ENCODE data around the gene GREM2. TPM values are rescaled to one million over a fixed set of nuclear protein-coding genes. Genes with fewer than 3 reads are reported as not detected.

Gene GREM2
- total and polyA plus RNA-seq, 2 experiments from 2014 or later, result 0.18 to 0.21 TPM

GRCh38 chr1:240656531-240656930 is 44.6 kb upstream of the GREM2 start:
- no peaks in the 10 kb centered on the region for H3K27me3 Mint-ChIP-seq (ENCODE audit: insufficient read depth, low read depth, poor library complexity)
- Histone ChIP-seq H3K4me2 (no peak overlapping the region), H3F3A (replicated peaks; ENCODE audit: low read depth) (no peaks in the 10 kb centered on the region), H3K4me3 (no peak overlapping the region), H3K27me3 (ENCODE audit: insufficient read depth) (no peaks in the 10 kb centered on the region), H3K27ac (ENCODE audit: low read depth) (no peak overlapping the region), H3K79me2 (replicated peaks; ENCODE audit: insufficient read depth) (no peaks in the 10 kb centered on the region), H4K20me1 (replicated peaks; ENCODE audit: insufficient read depth) (no peaks in the 10 kb centered on the region), H3K4me1 (ENCODE audit: insufficient read depth) (no peaks in the 10 kb centered on the region), H2AFZ (no peak overlapping the region), H3K9me2 (ENCODE audit: insufficient read depth) (0 out of 2 replicates have a peak, but pooled peaks cover 3% of the 10 kb centered on the region), H3K36me3 (ENCODE audit: insufficient read depth) (no peaks in the 10 kb centered on the region)
- ATAC-seq (no peak), DNase-seq (ENCODE audit: low spot score) (no peak)
- H3K36me3 Mint-ChIP-seq (ENCODE audit: low read depth), result no peaks in the 10 kb centered on the region
- TF ChIP-seq, protein P1, sequence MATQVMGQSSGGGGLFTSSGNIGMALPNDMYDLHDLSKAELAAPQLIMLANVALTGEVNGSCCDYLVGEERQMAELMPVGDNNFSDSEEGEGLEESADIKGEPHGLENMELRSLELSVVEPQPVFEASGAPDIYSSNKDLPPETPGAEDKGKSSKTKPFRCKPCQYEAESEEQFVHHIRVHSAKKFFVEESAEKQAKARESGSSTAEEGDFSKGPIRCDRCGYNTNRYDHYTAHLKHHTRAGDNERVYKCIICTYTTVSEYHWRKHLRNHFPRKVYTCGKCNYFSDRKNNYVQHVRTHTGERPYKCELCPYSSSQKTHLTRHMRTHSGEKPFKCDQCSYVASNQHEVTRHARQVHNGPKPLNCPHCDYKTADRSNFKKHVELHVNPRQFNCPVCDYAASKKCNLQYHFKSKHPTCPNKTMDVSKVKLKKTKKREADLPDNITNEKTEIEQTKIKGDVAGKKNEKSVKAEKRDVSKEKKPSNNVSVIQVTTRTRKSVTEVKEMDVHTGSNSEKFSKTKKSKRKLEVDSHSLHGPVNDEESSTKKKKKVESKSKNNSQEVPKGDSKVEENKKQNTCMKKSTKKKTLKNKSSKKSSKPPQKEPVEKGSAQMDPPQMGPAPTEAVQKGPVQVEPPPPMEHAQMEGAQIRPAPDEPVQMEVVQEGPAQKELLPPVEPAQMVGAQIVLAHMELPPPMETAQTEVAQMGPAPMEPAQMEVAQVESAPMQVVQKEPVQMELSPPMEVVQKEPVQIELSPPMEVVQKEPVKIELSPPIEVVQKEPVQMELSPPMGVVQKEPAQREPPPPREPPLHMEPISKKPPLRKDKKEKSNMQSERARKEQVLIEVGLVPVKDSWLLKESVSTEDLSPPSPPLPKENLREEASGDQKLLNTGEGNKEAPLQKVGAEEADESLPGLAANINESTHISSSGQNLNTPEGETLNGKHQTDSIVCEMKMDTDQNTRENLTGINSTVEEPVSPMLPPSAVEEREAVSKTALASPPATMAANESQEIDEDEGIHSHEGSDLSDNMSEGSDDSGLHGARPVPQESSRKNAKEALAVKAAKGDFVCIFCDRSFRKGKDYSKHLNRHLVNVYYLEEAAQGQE (IDR thresholded peaks at IDR 0.05; ENCODE audit: unreplicated experiment), result no peak
- TF ChIP-seq, protein P2, sequence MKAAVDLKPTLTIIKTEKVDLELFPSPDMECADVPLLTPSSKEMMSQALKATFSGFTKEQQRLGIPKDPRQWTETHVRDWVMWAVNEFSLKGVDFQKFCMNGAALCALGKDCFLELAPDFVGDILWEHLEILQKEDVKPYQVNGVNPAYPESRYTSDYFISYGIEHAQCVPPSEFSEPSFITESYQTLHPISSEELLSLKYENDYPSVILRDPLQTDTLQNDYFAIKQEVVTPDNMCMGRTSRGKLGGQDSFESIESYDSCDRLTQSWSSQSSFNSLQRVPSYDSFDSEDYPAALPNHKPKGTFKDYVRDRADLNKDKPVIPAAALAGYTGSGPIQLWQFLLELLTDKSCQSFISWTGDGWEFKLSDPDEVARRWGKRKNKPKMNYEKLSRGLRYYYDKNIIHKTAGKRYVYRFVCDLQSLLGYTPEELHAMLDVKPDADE (IDR thresholded peaks at IDR 0.05), result no peak
- TF ChIP-seq CTCF (conservative IDR thresholded peaks at IDR 0.05; ENCODE audit: low read depth in 2 of 2) (no peak), ZNF114 (CRISPR knock-in tag; IDR thresholded peaks at IDR 0.05) (no peak), STAT1 (IDR thresholded peaks at IDR 0.05; ENCODE audit: unreplicated experiment) (no peak)
- no peak overlapping the region for H3K4me3 Mint-ChIP-seq
- H3K27ac Mint-ChIP-seq, result no peak overlapping the region
- no peaks in the 10 kb centered on the region; the same call in 2 of the 3 replicates for H3K4me1 Mint-ChIP-seq
- no peaks in the 10 kb centered on the region for H3K9me3 Mint-ChIP-seq

GRCh38 chr1:240652961-240653409 is 41.0 kb upstream of the GREM2 start:
- Mint-ChIP-seq H3K4me3 (no peak overlapping the region), H3K27ac (no peak overlapping the region), H3K36me3 (ENCODE audit: low read depth) (no peaks in the 10 kb centered on the region), H3K4me1 (no peaks in the 10 kb centered on the region; the same call in 2 of the 3 replicates), H3K9me3 (no peaks in the 10 kb centered on the region), H3K27me3 (ENCODE audit: insufficient read depth, low read depth, poor library complexity) (no peaks in the 10 kb centered on the region)
- Histone ChIP-seq H3K36me3 (ENCODE audit: insufficient read depth) (no peaks in the 10 kb centered on the region), H3K4me1 (ENCODE audit: insufficient read depth) (no peaks in the 10 kb centered on the region), H3K27me3 (ENCODE audit: insufficient read depth) (no peaks in the 10 kb centered on the region), H3F3A (replicated peaks; ENCODE audit: low read depth) (no peaks in the 10 kb centered on the region), H4K20me1 (replicated peaks; ENCODE audit: insufficient read depth) (no peaks in the 10 kb centered on the region), H3K4me2 (no peak overlapping the region), H3K27ac (ENCODE audit: low read depth) (no peak overlapping the region), H2AFZ (no peak overlapping the region), H3K4me3 (no peak overlapping the region), H3K79me2 (replicated peaks; ENCODE audit: insufficient read depth) (no peaks in the 10 kb centered on the region), H3K9me2 (ENCODE audit: insufficient read depth) (0 out of 2 replicates have a peak, but pooled peaks cover 3% of the 10 kb centered on the region)
- ATAC-seq (no peak), DNase-seq (ENCODE audit: low spot score) (no peak)
- TF ChIP-seq, protein P1 (IDR thresholded peaks at IDR 0.05; ENCODE audit: unreplicated experiment), result no peak
- no peak for TF ChIP-seq JUNB (IDR thresholded peaks at IDR 0.05; ENCODE audit: unreplicated experiment)
- TF ChIP-seq, protein P2 (IDR thresholded peaks at IDR 0.05), result no peak
- TF ChIP-seq NANOG (IDR thresholded peaks at IDR 0.05; ENCODE audit: borderline replicate concordance), result no peak
- TF ChIP-seq ZNF114 (CRISPR knock-in tag; IDR thresholded peaks at IDR 0.05), result no peak
- TF ChIP-seq CTCF (conservative IDR thresholded peaks at IDR 0.05; ENCODE audit: low read depth in 2 of 2), result no peak
- TF ChIP-seq EZH2 (IDR thresholded peaks at IDR 0.05; ENCODE audit: low read depth, unreplicated experiment), result no peak
- no peak for TF ChIP-seq CREB1 (CRISPR knock-in tag; IDR thresholded peaks at IDR 0.05; ENCODE audit: low read depth)
- no peak for TF ChIP-seq ZNF331 (CRISPR knock-in tag; IDR thresholded peaks at IDR 0.05; ENCODE audit: low read depth)
